ENCODE results near the gene SLC25A41. TPM values are rescaled to one million over a fixed set of nuclear protein-coding genes. Genes with fewer than 3 reads are reported as not detected.

SLC25A41 gene
- total and polyA plus RNA-seq, 2 of the 13 experiments (the other 11 are each of a cell fraction or from before 2014, with no cell fraction given) = 0.33 to 0.95 TPM

DNA sequence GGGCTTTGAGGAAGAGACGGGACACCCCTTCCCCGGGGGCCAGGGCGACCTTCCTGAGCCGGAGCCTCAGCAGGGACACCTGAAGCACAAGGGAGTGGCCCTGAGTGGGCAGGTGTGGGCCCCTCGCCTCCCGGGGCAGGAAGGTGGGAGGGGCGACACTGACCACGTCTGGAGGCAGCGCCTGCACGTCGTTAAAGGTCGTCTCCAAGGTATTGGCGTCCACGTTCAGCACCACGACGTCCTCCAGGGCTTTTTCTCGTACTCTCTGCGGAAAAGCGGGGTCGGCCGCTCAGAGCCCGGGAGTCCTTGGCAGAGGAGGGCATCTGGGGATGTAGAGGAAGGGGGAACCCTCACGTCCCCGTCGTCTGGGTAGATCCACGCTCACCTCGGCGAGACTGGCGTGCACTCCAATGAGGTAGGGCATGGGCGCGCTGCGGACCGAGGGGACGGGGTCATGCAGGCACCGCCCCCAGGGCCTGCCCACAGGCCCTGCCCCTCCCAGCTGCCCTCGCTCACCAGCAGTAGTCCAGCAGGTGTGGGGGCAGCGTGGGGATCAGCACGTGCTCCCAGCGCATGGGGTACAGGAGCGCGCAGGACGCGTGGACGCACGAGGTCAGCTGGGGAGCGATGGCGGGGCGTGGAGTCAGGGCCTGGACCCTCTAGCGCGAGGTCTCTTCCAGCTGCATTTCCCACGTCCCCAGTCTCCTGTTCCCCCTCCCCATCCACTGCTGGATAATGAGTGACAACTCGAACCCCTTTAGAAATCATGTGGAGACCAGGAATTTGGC lies 42.0 kb upstream of the SLC25A41 start:
- no peak overlapping the region for H2AFZ ChIP-seq (ENCODE audit: low read length)
- 86% methylated on average over 41 of the region's 52 CpGs for WGBS (ENCODE audit: low lambda C conversion rate)
- no peak for ATAC-seq
- BruUV-seq (replicated peaks) = no TSS peak
- ChIA-PET POLR2A (interaction anchor here (1.3 to 1.4 kb wide), 4 partner anchors 10 to 594 kb away, joined by 3 to 13 read pairs (median 4); partner anchors contain the start of genes CRB3 and SLC25A23), CTCF (ENCODE audit: low intra/inter-chr PET ratio, low total read pairs) (no interaction called here)
- no peak overlapping the region for H3K9ac ChIP-seq (ENCODE audit: insufficient read depth, low read depth, low read length)
- no peak overlapping the region for H3K27ac ChIP-seq (ENCODE audit: extremely low read length, insufficient read depth, low read length)
- no peaks in the 10 kb centered on the region for H4K20me1 ChIP-seq (ENCODE audit: insufficient read depth, low read length)
- no peaks in the 10 kb centered on the region for H3K36me3 ChIP-seq (replicated peaks in 1 of 2; ENCODE audit: control insufficient read depth in 1 of 2, insufficient read depth in 2 of 2, low read length in 2 of 2)
- in situ Hi-C loops (cut with HindIII; ENCODE audit: extremely low pct_ligation_motif_present, low pct_unique_long_range_greater_than_20kb) (no loop called here), intact Hi-C loops (cut with micrococcal nuclease; ENCODE audit: unreplicated experiment) (no loop called here)
- H3K4me2 ChIP-seq (ENCODE audit: low read depth, low read length) = peak overlapping the region; percentile 66
- TF ChIP-seq ZNF329 (CRISPR knock-in tag; IDR thresholded peaks at IDR 0.05; ENCODE audit: low read depth) (0 out of 2 replicates have a peak, but pooled peaks have one; percentile 33), TCF12 (IDR thresholded peaks at IDR 0.05) (no peak), TCF12 (CRISPR knock-in tag; IDR thresholded peaks at IDR 0.05) (no peak), KAT7 (CRISPR knock-in tag; IDR thresholded peaks at IDR 0.05; ENCODE audit: borderline replicate concordance) (no peak), ZNF792 (CRISPR knock-in tag; IDR thresholded peaks at IDR 0.05) (no peak), ZNF878 (CRISPR knock-in tag; IDR thresholded peaks at IDR 0.05) (no peak), ZBTB3 (CRISPR knock-in tag; IDR thresholded peaks at IDR 0.05; ENCODE audit: borderline replicate concordance, low read depth) (no peak), ZNF674 (CRISPR knock-in tag; IDR thresholded peaks at IDR 0.05; ENCODE audit: low read depth) (no peak), RCOR2 (CRISPR knock-in tag; IDR thresholded peaks at IDR 0.05) (no peak), ZNF235 (CRISPR knock-in tag; IDR thresholded peaks at IDR 0.05; ENCODE audit: borderline replicate concordance) (no peak)
- TF ChIP-seq, protein P1, sequence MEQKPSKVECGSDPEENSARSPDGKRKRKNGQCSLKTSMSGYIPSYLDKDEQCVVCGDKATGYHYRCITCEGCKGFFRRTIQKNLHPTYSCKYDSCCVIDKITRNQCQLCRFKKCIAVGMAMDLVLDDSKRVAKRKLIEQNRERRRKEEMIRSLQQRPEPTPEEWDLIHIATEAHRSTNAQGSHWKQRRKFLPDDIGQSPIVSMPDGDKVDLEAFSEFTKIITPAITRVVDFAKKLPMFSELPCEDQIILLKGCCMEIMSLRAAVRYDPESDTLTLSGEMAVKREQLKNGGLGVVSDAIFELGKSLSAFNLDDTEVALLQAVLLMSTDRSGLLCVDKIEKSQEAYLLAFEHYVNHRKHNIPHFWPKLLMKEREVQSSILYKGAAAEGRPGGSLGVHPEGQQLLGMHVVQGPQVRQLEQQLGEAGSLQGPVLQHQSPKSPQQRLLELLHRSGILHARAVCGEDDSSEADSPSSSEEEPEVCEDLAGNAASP (CRISPR knock-in tag; IDR thresholded peaks at IDR 0.05; ENCODE audit: borderline replicate concordance) = no peak
- TF ChIP-seq, protein P2, sequence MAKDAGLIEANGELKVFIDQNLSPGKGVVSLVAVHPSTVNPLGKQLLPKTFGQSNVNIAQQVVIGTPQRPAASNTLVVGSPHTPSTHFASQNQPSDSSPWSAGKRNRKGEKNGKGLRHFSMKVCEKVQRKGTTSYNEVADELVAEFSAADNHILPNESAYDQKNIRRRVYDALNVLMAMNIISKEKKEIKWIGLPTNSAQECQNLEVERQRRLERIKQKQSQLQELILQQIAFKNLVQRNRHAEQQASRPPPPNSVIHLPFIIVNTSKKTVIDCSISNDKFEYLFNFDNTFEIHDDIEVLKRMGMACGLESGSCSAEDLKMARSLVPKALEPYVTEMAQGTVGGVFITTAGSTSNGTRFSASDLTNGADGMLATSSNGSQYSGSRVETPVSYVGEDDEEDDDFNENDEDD (CRISPR knock-in tag; IDR thresholded peaks at IDR 0.05; ENCODE audit: borderline replicate concordance) = no peak
- TF ChIP-seq, protein P3, sequence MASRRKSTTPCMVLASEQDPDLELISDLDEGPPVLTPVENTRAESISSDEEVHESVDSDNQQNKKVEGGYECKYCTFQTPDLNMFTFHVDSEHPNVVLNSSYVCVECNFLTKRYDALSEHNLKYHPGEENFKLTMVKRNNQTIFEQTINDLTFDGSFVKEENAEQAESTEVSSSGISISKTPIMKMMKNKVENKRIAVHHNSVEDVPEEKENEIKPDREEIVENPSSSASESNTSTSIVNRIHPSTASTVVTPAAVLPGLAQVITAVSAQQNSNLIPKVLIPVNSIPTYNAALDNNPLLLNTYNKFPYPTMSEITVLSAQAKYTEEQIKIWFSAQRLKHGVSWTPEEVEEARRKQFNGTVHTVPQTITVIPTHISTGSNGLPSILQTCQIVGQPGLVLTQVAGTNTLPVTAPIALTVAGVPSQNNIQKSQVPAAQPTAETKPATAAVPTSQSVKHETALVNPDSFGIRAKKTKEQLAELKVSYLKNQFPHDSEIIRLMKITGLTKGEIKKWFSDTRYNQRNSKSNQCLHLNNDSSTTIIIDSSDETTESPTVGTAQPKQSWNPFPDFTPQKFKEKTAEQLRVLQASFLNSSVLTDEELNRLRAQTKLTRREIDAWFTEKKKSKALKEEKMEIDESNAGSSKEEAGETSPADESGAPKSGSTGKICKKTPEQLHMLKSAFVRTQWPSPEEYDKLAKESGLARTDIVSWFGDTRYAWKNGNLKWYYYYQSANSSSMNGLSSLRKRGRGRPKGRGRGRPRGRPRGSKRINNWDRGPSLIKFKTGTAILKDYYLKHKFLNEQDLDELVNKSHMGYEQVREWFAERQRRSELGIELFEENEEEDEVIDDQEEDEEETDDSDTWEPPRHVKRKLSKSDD (CRISPR knock-in tag; IDR thresholded peaks at IDR 0.05; ENCODE audit: low read depth) = 0 out of 2 replicates have a peak, but pooled peaks have one; percentile 37
- H3K79me2 ChIP-seq (ENCODE audit: insufficient read depth, low read length) = no peaks in the 10 kb centered on the region
- H3K9me3 ChIP-seq (ENCODE audit: low read length) = no peaks in the 10 kb centered on the region
- peaks cover 22% of the 10 kb centered on the region; the same call in 1 of the 2 replicates for H3K4me1 ChIP-seq (ENCODE audit: insufficient read depth, low read length)
- peaks cover 2 to 16% of the 10 kb centered on the region in 2 experiments; a peak in 3 of 5 replicates for H3K27me3 ChIP-seq (ENCODE audit: control insufficient read depth in 1 of 2, insufficient read depth in 2 of 2, low read length in 2 of 2)
- H3K4me3 ChIP-seq (replicated peaks in 1 of 3; ENCODE audit: insufficient read depth in 1 of 3, low read depth in 2 of 3, low read length in 3 of 3) = peak overlapping the region in 1 of 3 experiments; percentile 52; a peak in 1 of 6 replicates
- no peak for FAIRE-seq
- DNase-seq (ENCODE audit: low spot score) = no peak

Data from HepG2 (cell line).